ENCODE measurements around the gene ACOX3. TPM values are rescaled to one million over a fixed set of nuclear protein-coding genes. Genes with fewer than 3 reads are reported as not detected.

ACOX3 gene
- total and polyA plus RNA-seq, 4 donors, result 15.6 to 32.2 (median 21.5) TPM

DNA sequence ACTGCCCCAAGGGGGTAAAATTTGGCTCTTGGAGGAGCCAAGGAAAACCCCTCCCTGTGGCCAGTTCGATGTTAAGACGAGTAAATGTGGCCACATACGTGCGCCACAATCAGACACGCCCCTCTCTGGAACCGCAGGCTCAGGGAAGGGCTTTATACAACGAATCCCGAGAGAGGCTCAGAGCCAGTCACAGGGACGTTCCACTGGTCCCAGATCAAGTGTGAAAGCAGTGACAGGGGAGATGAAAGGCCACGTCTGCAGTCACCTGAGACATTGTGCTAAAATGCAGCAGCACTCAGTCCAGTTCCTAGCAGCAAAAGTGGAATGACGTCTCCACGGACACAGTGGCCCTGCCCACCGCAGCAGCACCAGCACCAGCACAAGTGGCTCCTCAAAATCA is 68.0 kb downstream of the ACOX3 start:
- H3K27ac ChIP-seq (ENCODE audit: low read depth in 1 of 2, low read length in 1 of 2), result no peak overlapping the region
- no peaks in the 10 kb centered on the region for H3K4me1 ChIP-seq (ENCODE audit: control insufficient read depth in 5 of 5, insufficient read depth in 5 of 5, low read length in 5 of 5)
- peak in 1 of 3 donors; percentile 45 for DNase-seq
- no peak overlapping the region for H3K9ac ChIP-seq (ENCODE audit: insufficient read depth in 1 of 2, low read length in 2 of 2)
- no peaks in the 10 kb centered on the region for H3K9me3 ChIP-seq (ENCODE audit: control insufficient read depth in 4 of 4, insufficient read depth in 3 of 4, low read length in 3 of 4)
- no peaks in the 10 kb centered on the region for H3K27me3 ChIP-seq (ENCODE audit: control insufficient read depth in 3 of 3, insufficient read depth in 3 of 3, low read length in 2 of 3)
- TF ChIP-seq, protein P1, sequence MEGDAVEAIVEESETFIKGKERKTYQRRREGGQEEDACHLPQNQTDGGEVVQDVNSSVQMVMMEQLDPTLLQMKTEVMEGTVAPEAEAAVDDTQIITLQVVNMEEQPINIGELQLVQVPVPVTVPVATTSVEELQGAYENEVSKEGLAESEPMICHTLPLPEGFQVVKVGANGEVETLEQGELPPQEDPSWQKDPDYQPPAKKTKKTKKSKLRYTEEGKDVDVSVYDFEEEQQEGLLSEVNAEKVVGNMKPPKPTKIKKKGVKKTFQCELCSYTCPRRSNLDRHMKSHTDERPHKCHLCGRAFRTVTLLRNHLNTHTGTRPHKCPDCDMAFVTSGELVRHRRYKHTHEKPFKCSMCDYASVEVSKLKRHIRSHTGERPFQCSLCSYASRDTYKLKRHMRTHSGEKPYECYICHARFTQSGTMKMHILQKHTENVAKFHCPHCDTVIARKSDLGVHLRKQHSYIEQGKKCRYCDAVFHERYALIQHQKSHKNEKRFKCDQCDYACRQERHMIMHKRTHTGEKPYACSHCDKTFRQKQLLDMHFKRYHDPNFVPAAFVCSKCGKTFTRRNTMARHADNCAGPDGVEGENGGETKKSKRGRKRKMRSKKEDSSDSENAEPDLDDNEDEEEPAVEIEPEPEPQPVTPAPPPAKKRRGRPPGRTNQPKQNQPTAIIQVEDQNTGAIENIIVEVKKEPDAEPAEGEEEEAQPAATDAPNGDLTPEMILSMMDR (IDR thresholded peaks at IDR 0.05; ENCODE audit: control extremely low read depth, extremely low read depth), result no peak
- peaks cover 0 to 16% (median 0%) of the 10 kb centered on the region in 4 donors for H3K36me3 ChIP-seq (ENCODE audit: control insufficient read depth in 4 of 4, insufficient read depth in 4 of 4, low read length in 4 of 4)
- 85 to 92% methylated on average over 13 of the region's 13 CpGs for WGBS, 2 donors
- H3K4me3 ChIP-seq, result no peak overlapping the region
- ATAC-seq (ENCODE audit: insufficient read depth, low FRiP score), result no peak

DNA sequence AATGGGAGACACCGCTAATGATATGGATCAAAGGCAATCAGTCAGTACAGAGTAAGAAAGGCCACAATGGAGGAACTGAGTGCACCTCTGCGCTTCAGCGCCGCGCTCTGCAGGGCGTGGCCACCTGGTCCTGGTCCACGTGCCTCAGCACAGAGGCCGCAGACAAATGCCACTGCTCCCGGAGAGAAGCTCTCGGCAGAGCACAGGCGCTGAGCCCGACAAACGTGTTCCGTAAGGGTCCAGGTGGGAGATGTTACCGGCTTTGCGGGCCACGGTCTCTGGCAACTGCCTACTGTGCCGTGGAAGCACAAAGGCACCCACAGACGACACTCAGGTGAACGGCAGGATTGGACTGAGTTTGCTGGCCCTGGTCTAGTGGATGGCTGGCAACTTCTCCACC is 68.9 kb downstream of the ACOX3 start:
- peaks cover 0 to 13% (median 0%) of the 10 kb centered on the region in 4 donors for H3K36me3 ChIP-seq (ENCODE audit: control insufficient read depth in 4 of 4, insufficient read depth in 4 of 4, low read length in 4 of 4)
- TF ChIP-seq, protein P1 (IDR thresholded peaks at IDR 0.05; ENCODE audit: control extremely low read depth, extremely low read depth), result no peak
- H3K4me3 ChIP-seq, result no peak overlapping the region
- DNase-seq (no peak), ATAC-seq (ENCODE audit: insufficient read depth, low FRiP score) (no peak)
- H3K27me3 ChIP-seq (ENCODE audit: control insufficient read depth in 3 of 3, insufficient read depth in 3 of 3, low read length in 2 of 3), result no peaks in the 10 kb centered on the region
- no peaks in the 10 kb centered on the region for H3K9me3 ChIP-seq (ENCODE audit: control insufficient read depth in 4 of 4, insufficient read depth in 3 of 4, low read length in 3 of 4)
- H3K4me1 ChIP-seq (ENCODE audit: control insufficient read depth in 5 of 5, insufficient read depth in 5 of 5, low read length in 5 of 5), result no peaks in the 10 kb centered on the region
- H3K27ac ChIP-seq (ENCODE audit: low read depth in 1 of 2, low read length in 1 of 2), result no peak overlapping the region
- no peak overlapping the region for H3K9ac ChIP-seq (ENCODE audit: insufficient read depth in 1 of 2, low read length in 2 of 2)
- WGBS, 2 donors, result 97 to 98% methylated on average over 20 of the region's 20 CpGs

DNA sequence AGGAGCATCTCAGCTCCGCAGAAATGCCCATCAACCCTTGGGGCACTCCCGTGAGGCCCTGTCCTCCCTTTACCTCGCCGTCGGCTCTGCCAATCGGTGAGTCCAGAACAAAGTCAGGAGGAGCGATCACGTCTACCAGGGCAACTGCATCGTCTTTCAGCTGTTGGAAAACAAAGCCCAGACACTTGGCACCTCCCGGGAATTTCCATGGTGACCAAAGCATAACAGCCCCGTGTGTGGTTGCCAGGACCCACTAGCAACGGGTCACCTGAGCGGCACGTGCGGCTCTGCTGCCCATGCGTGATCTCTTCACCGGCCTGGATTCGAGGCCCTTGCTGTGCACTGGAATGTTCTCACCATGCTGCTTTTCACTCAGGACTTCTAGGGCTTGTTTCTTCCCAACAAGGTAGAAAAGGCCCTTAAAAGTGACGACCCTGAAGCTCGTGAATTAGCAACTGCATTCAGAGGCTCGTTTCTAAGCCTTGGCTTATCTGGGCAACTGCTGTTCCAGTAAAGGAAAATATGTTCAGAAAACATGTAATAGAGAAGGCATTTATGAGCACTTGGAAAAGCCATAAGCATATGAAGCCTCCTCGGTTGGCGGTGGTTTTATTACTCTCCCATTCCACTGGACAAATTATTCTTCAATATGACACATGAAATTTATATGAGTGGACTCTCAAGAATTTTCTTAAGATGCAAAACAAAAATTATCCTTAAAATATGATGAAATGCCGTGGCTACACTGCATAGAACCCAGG is 69.5 kb downstream of the ACOX3 start:
- H3K27ac ChIP-seq (ENCODE audit: low read depth in 1 of 2, low read length in 1 of 2), result no peak overlapping the region
- DNase-seq (no peak), ATAC-seq (ENCODE audit: insufficient read depth, low FRiP score) (no peak)
- H3K4me1 ChIP-seq (ENCODE audit: control insufficient read depth in 5 of 5, insufficient read depth in 5 of 5, low read length in 5 of 5), result no peaks in the 10 kb centered on the region
- no peak overlapping the region for H3K9ac ChIP-seq (ENCODE audit: insufficient read depth in 1 of 2, low read length in 2 of 2)
- peaks cover 0 to 16% (median under 1%) of the 10 kb centered on the region in 4 donors for H3K36me3 ChIP-seq (ENCODE audit: control insufficient read depth in 4 of 4, insufficient read depth in 4 of 4, low read length in 4 of 4)
- 89 to 95% methylated on average over 24 of the region's 24 CpGs for WGBS, 2 donors
- TF ChIP-seq, protein P1 (IDR thresholded peaks at IDR 0.05; ENCODE audit: control extremely low read depth, extremely low read depth), result no peak
- no peaks in the 10 kb centered on the region for H3K27me3 ChIP-seq (ENCODE audit: control insufficient read depth in 3 of 3, insufficient read depth in 3 of 3, low read length in 2 of 3)
- no peak overlapping the region for H3K4me3 ChIP-seq
- H3K9me3 ChIP-seq (ENCODE audit: control insufficient read depth in 4 of 4, insufficient read depth in 3 of 4, low read length in 3 of 4), result no peaks in the 10 kb centered on the region
